Stimulated activated CD4-positive, alpha-beta T cell treated with anti-CD3 and anti-CD28 coated beads, Interleukin-12 subunit alpha, Interleukin-12 subunit beta, amount 100 ng/mL, for 24 hours (primary cell): ENCODE results near the gene AIG1.

Source experiments
- DNase-seq, 2 experiments: peaks; one replicate each; pipeline ENCODE4 v3.0.0-alpha.2; 2020; ENCODE audit warnings: low read depth in 2 of 2

Gene AIG1

DNA sequence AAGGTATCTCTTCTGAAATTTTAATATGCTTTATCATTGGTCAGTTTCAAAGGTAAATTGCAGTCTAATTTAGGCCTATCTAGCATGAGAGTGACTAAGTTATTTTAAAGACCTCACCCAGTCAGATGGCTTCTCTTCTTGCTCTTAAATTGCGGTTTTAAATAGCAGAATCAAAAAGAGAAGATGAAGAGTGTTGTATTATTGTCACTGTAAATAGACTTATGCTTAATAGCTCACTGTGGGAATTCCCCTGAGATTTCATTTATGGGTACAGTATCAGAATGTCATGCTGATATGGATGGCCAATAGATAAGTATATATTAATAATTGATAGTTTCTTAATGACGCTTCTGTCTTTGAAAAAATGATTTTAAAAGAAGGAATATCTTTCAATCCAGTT is 35.7 kb downstream of the AIG1 start:
- DNase-seq: no peak

DNA sequence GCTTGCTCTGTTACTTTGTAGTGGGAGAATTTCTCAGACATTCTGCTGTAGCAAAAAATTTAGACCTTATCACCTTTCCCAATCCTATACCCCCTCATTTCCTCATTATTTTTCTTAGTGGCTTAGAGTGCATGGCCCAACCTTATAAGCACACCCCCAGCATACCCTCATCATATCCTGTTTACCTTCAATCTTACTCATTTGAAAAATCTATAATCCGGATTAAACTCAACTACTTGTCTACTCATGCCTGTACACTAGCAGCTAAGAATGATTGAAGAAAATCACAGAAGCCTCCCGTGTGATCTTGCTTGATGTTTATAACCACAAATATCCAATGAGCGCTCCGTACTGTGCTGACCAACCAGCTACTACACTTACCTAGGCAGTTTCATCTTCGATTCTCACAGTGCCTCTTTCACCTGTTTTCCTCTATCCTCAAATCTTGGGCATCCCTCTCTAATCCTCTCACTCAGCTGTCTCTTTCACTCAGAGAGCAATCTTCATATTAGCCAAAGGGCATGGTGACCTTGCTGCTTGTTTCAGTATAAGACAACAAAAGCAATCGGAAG is 36.6 kb downstream of the AIG1 start:
- DNase-seq: no peak

DNA sequence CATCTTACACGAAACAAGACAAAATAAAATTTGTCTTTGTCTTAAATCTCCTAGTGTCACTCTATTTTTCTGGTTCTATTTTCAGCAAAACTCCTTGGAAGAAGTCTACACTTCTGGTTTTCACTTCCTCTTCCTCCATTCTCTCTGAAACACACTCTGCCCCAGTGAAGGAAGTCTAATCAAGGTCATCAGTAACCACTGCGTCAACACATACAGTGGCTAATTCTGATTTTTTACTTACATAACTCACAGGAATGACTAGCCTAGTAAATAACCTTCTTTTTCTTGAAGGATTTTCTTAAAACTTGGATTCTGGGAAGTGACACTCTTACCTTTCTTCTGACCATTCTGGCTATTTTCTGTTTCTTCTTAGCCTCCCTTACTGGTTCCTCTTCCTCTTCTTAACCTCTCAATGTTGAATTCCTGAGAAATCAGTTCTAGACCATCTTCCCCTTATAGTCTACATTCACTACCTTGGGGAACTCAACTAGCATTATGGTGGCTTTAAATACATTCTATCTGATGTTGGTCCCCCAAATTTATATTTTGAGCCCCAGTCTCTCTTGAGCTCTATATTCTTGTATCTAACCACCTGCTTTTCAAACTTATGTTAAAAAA is 37.5 kb downstream of the AIG1 start:
- DNase-seq: no peak

DNA sequence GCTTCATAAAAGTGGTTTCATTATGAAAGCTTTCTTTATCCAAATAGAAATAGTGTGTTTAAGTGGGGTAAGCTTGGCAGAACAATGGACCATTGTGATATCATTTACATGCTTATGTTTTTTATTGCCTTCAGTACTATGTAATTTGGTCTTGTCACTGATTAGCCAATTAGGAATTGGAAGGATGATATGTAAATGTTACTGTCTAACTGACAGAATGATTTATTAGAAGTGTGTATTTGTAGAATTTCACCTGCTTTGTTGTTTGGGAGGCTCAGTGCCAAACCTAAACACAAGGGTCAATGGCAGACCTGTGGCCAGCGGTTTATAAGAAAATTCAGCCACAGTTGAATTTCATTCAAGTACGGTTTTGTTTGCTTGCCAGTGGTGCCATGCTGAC is 39.0 kb downstream of the AIG1 start:
- DNase-seq: no peak

DNA sequence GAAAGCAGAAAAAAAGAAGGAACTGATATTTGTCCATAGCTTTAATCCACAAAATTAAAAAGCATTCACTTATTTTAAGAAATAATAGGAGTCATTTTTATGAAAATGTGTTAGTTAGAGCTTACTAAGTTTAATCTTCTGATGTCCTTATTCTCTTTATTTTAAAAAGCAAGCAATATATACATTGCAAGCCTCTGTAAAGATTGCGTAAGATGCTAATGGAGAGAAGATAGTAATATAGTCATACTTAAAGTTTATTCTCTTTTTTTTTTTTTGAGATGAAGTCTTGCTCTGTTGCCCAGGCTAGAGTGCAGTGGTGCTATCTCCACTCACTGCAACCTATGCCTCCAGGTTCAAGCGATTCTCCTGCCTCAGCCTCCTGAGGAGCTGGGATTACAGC is 39.7 kb downstream of the AIG1 start:
- DNase-seq: no peak

DNA sequence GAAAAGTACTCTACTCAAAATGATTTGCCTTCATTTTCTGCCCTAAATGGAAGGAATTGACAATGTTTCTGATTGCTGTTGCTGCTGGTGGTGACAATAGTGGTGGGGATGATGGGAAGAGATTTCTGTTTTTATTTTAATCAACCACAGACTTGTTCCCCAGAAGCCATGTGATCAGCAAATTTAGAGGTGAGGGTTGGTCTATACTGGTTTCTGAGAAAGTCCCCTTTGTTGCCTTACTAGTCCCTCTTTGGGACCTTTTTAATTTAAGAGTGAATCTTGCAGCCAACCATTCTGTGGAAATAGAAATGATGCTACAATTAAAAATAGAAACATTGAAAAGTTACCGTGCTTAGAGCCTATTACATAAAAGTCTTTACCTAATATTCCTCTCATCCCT is 43.2 kb downstream of the AIG1 start:
- DNase-seq: no peak

DNA sequence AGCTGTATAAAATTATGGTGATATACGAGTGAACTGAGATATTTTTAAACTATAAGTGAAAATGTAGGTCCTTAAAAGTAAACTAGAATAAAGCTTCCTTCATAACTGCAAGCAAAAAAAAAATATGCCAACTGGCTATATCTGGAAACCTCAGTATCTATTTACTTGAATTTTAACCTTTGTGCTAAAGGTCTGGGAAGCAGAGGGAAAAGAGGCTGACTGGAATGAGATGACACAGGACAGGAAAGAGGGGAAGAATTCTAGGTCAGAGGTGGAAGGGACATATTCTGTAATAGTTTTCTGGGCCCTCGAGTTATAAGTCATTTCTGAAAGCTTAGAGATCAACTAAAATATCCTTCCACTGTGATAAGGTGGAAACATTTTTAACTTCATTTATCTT is 46.8 kb downstream of the AIG1 start:
- no peak for DNase-seq

DNA sequence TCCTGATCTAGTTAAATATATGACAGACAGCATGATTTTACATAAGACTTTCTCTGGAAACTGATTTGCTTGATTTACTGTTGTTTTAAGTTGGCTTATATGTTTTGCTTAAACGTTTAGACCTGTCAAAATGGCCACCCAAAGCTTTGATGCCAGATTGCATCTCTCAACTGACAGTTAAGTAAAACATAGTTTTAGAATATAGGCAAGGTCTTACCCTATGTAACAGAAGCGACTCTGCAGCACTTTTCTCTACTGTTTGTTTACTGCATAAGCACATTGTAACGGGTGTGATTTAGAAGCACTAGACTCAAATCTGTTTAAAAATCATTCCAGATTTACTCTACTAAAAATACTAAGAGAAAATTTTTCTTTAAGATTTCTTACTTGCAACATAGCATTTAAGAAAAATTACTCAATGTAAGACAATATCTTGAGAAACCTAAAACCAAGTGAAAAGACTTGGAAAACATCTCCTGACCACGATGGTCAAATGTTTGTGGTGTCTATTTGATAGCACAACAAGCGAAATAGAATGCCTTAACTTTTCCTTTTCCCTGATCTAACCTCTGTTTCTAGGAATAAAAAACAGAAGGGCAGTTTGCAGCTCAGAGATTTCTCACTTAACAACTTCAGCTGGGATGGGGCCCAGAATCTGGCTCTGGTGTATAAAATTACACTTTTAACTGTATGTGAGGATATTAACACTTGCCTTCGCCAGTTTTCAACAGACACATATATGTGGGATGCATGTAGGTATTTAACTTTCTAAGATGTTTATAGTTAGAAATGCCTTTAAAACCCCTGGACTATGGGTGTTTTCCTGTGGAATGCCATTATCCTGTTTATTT is 47.4 kb downstream of the AIG1 start:
- DNase-seq: no peak

DNA sequence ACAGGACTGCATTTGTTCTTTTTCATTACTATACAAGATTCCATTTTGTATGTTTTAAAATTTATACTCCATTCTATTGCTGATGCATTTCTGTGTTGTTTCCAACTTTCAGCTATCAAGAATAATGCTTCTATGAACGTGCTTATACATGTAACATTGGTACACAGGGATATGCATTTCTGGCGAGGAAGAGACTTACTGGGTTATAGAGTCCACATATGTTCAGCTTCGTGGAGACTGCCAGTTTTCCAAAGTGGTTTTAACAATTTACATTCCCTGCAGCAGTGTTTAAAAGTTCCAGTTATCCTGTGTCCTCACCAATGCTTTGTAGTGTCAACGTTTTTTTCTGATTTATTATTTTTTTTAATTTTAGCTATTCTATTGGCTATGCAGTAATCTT is 48.5 kb downstream of the AIG1 start:
- DNase-seq: no peak

DNA sequence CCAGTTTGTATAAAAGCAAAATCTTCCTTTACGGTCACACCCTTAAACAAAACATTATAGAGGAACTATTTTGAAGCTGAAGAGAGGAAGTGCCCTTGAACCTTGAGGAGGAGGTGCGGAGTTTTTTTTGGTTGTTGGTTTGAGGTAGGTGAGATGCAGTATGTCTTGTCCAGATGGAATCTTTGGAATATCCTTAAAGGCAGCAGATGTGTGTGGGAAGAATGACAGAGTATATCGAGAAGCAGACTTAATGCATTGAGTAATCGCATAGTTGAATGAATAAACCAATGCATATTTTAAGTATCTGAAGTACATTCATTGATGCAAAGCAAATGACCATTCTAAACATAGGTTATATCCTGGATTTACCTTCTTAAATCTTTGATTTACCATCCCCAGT is 49.9 kb downstream of the AIG1 start:
- no peak for DNase-seq

DNA sequence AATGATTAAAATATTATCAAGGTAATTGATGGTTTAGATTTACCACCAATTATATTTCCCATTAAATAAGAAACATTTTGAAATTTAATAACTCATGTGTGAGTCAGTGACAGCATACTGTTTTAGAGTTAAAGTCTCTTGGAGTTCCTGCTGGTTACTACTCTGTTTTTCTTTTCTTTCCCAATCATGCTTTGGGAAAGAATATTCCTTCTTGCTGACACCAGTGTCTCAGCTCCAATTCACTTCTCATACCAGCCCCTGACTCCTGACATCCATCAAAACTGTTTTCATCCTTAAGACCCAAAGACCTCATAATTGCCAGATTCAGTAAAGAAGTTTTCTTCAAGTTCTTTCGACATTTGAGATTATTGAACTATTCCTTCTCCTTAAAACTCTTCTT is 50.3 kb downstream of the AIG1 start:
- DNase-seq: no peak

DNA sequence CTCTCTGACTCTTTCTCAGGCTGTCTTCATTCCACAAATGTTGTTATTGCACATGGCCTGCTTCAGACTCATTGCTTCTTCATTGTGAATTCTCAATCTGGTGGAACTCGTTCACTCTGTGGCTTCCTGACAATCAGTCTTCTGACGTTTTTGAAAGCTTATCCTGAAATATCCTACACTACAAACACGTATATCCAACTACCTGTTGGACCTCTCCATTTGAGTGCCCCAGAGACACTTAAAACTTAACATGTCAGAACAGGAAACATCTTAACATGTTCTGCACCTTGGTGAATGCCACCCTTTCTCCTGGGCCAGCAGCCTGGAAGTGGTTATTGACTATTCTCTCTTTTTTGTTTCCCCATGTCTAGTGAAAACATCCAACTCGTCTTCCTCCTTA is 50.8 kb downstream of the AIG1 start:
- no peak for DNase-seq

DNA sequence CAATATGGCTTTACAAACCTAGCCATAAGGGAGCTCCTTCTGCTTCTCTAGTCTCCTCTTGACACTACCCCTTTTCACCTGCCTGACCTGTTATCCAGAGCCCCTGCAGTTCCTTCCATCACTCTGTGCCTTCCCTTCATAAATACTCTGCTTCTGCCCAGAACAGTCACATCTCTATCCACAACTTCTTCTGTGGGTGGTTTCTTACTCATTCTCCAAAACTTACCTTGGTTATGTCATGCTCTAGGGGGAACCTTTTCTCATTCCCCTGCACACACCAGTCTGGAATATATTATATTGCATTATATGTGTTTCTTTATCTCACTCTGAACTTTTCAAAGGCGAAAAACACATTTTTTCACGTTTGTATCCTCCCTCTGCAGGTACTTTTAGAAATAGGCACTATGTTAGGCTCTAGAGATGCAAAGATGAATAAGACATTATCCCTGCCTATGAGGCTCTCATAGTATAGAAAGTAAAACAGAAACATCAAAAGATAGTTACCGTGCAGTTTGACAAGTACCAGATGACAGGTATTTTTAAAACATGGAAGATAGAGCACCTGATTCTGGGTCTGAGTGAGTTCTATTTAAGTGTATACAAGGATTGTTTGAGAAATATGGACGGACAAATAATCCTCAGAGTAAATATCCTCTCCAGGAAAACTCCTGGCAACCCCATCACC is 51.5 kb downstream of the AIG1 start:
- DNase-seq: no peak

DNA sequence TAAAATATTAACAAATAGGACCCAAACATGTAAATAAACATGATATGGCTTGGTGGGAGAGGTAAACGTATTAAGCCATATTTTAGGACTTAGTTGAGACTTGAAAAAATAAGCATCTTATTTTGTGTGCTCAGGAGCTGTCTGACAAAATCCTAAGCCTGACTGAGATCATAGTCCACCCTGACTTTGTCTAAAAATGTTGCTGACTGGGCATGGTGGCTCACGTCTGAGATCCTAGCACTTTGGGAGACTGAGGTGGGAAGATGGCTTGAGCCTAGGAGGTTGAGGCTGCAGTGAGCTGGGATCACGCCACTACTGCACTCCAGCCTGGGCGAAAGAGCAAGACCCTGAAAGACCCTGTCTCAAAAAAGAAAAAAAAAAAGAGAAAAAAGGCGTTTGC is 52.1 kb downstream of the AIG1 start:
- DNase-seq: no peak

DNA sequence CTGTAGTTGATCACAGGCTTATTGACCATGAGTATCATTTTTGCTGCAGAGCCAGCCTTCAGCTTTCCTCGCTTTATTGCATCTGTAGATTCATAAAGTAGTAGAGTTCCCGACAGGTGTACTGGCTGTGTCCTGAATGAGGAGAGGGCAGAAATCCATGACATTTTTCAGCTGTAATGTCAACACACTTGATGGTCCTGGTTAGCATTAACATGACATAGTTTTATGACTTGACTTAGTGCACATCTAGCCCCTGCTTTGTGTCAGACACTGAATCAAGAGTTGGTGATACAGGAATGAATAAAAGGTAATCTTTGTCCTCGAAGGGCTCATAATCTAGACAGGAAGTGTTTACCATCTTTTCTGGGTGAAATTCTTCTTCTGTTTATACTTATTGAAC is 55.0 kb downstream of the AIG1 start:
- no peak for DNase-seq

DNA sequence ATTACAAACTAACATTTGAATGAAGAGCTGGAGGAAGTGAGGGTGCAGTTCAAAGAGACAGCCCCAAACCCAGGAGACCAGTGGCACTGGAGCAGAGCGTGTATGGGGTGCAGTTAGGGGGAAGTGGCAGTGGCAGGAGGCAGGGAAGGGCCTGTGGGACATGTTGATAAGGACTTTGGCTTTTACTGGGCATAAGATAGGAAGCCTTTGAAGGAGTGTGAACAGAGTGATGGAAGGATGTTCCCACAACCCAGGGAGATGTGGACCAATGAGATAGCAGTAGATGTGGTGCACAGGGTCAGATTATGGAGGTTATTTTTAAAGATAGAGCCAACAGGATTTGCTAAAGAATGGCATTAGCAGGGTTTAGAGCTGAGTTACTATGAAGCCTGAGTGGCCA is 56.4 kb downstream of the AIG1 start:
- no peak for DNase-seq

DNA sequence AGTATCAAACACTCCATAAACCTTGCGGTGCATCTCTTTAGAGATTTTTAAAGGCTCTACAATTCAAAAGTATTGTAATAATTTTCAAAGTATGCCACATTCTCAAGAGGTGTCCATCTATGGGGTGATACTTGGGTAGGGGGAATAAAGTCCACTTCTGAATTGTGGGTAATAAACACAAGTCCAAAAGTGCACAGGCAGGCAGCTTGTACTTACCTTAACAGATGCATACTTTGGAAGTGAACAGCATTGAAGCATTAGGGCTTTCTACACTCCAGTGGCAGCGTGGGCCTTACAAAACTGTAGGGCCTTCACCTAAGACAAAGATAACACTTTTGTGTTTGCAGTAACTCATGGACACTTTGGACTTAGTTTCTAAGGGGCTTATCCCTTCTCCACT is 58.6 kb downstream of the AIG1 start:
- no peak for DNase-seq

DNA sequence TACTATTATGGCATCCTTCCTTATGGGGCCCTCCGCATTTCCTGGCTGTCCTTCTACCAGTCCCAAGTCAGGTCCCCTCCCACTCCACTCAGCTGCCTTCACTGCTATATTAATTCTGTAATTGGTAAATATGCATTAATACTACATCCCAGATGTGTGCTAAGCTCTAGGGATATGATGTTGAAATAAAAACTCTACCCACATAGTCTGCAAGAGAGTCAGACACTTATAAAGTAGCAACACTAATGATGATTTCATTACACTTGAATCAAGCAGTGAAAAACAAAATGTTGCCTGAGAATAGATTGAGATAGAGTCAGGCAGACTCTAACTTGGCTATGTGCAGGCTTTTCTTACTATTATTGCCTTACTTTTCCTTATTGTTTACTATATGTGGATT is 62.4 kb downstream of the AIG1 start:
- no peak for DNase-seq

DNA sequence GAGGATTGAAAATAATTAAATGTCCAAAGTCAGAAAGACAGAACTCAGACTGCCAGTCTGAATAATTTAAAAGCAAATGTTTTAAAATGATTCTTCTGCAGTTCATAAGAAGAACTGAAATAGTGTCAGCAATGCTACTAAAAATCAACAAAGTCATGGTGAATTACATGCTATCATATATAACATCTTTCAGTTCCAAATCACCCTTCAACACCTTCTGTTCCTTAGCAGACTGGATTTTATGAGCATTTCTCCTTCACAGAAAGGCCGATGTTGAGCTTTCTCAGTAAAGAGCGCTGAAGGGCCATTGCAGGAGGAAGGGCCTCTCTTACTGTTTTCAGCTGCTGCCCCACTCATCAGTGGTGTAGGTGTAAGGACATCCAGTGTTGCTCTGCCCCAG is 63.3 kb downstream of the AIG1 start:
- DNase-seq: no peak

DNA sequence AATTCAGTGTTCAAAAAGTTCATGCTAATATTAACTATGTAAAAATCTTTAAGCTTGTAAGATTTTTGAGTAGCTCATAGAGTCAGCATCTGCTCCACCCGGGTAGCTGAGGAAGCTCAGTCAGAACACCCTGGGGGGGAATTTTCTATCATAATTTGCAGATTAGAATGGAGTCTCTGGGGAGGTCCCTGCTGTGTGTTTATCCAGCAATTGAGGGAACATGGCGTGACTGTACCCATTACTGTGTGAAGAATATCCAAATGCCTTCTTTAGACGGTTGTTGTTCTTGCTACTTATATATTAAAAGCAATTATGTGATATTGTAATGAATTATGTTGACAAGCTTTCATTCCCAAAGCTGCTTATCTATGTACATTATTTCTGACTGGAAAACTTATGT is 64.8 kb downstream of the AIG1 start:
- DNase-seq: no peak

DNA sequence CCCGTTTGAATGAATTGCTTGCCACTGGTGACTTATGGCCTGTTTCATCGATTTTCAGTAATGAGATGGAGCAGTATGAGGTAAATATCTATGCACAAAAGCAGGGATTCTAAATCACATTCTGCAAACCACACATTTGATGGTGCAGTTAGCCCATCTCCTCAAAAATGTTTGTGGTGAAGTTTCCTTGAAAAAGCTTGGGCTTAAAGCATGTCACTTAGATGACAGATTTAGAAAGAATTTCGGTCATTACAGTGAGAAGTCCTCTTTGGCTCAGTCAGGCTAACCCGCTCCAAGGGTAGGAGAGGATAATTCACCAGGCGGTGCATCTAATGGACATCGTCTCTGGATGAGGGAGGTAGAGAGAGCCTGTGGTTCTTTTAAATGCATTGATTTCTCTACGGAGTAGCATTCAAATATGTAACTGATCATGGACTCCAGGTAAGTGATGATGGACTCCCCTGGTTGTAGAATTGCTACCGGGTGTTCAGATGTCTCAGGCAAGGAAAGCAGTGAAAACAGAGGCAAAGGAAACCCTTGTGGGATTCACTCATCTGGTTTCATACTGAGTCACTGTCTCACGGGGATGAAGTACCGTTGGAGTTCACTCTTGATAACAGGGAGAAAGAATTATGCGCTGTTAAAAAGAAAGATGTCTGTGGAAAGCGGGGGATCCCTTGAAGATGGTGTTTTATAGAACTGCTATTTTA is 65.3 kb downstream of the AIG1 start:
- DNase-seq: no peak

DNA sequence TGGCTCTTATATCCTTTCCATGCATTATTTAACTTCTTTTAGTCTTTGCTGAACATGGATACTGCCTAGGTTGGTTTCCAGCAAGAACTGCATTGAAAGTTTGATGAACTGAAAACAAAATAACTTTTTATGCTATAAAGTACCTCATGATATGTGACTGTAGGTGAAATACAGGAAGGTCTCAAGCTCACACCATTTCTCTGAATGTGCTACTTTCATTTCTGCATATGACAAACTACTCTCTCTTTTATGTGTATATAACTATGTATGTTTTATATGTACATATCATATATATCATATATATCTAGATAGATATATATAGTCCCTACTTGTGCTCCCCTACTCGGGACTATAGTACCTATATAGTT is 65.9 kb downstream of the AIG1 start:
- no peak for DNase-seq
